ENCODE measurements around the gene LGALSL.

Gene LGALSL

GRCh38 chr2:64457524-64457923 is 3.6 kb downstream of the LGALSL start:
- no peak overlapping the region for H3K9ac ChIP-seq
- H3K9me3 ChIP-seq: no peaks in the 10 kb centered on the region
- peaks cover 21% of the 10 kb centered on the region for H3K4me1 ChIP-seq
- no peaks in the 10 kb centered on the region for H4K20me1 ChIP-seq
- no peak for TF ChIP-seq Cebpa-rat (IDR thresholded peaks at IDR 0.05)
- H3K27me3 ChIP-seq: peaks cover 19% of the 10 kb centered on the region
- no peaks in the 10 kb centered on the region for H3K36me3 ChIP-seq
- no peak overlapping the region for H3K4me2 ChIP-seq
- no peak overlapping the region for H3K4me3 ChIP-seq
- no peak overlapping the region for H3K27ac ChIP-seq

GRCh38 chr2:64459575-64459974 is 5.6 kb downstream of the LGALSL start:
- peaks cover 6% of the 10 kb centered on the region for H3K27me3 ChIP-seq
- H3K9ac ChIP-seq: no peak overlapping the region
- no peak for TF ChIP-seq Cebpa-rat (IDR thresholded peaks at IDR 0.05)
- no peaks in the 10 kb centered on the region for H4K20me1 ChIP-seq
- no peak overlapping the region for H3K4me3 ChIP-seq
- H3K4me2 ChIP-seq: no peak overlapping the region
- no peaks in the 10 kb centered on the region for H3K9me3 ChIP-seq
- no peaks in the 10 kb centered on the region for H3K36me3 ChIP-seq
- H3K27ac ChIP-seq: no peak overlapping the region
- H3K4me1 ChIP-seq: peaks cover 8% of the 10 kb centered on the region; the same call in 1 of the 2 replicates

GRCh38 chr2:64460330-64460729 is 6.4 kb downstream of the LGALSL start:
- no peaks in the 10 kb centered on the region for H3K27me3 ChIP-seq
- no peaks in the 10 kb centered on the region for H3K36me3 ChIP-seq
- 0 out of 2 replicates have a peak, but pooled peaks cover under 1% of the 10 kb centered on the region for H3K4me1 ChIP-seq
- no peaks in the 10 kb centered on the region for H4K20me1 ChIP-seq
- no peak overlapping the region for H3K4me2 ChIP-seq
- H3K9me3 ChIP-seq: no peaks in the 10 kb centered on the region
- no peak overlapping the region for H3K4me3 ChIP-seq
- no peak overlapping the region for H3K9ac ChIP-seq
- H3K27ac ChIP-seq: no peak overlapping the region
- TF ChIP-seq Cebpa-rat (IDR thresholded peaks at IDR 0.05): no peak

- no peak overlapping the region for H3K27ac ChIP-seq
- H3K4me2 ChIP-seq: no peak overlapping the region
- no peaks in the 10 kb centered on the region for H4K20me1 ChIP-seq
- H3K4me1 ChIP-seq: no peaks in the 10 kb centered on the region
- H3K4me3 ChIP-seq: no peak overlapping the region
- no peak overlapping the region for H3K9ac ChIP-seq
- no peaks in the 10 kb centered on the region for H3K36me3 ChIP-seq
- H3K9me3 ChIP-seq: no peaks in the 10 kb centered on the region
- TF ChIP-seq Cebpa-rat (IDR thresholded peaks at IDR 0.05): no peak
- H3K27me3 ChIP-seq: no peaks in the 10 kb centered on the region
Observed at GRCh38 chr2:64461271-64462058, 7.5 kb downstream of the LGALSL start.

- Histone ChIP-seq H3K4me2 (no peak overlapping the region), H3K9me3 (no peaks in the 10 kb centered on the region), H3K36me3 (no peaks in the 10 kb centered on the region), H3K27ac (no peak overlapping the region), H3K4me3 (no peak overlapping the region), H4K20me1 (no peaks in the 10 kb centered on the region), H3K4me1 (no peaks in the 10 kb centered on the region), H3K27me3 (no peaks in the 10 kb centered on the region), H3K9ac (no peak overlapping the region)
- no peak for TF ChIP-seq Cebpa-rat (IDR thresholded peaks at IDR 0.05)
Observed at GRCh38 chr2:64462171-64462570, 8.2 kb downstream of the LGALSL start.

- Histone ChIP-seq H3K4me1 (no peaks in the 10 kb centered on the region), H3K4me2 (no peak overlapping the region), H3K27me3 (no peaks in the 10 kb centered on the region), H4K20me1 (no peaks in the 10 kb centered on the region), H3K27ac (no peak overlapping the region), H3K9me3 (no peaks in the 10 kb centered on the region), H3K9ac (no peak overlapping the region), H3K4me3 (no peak overlapping the region), H3K36me3 (no peaks in the 10 kb centered on the region)
- no peak for TF ChIP-seq Cebpa-rat (IDR thresholded peaks at IDR 0.05)
Observed at GRCh38 chr2:64462940-64463700, 9.2 kb downstream of the LGALSL start.

- no peaks in the 10 kb centered on the region for H3K4me1 ChIP-seq
- H3K27me3 ChIP-seq: no peaks in the 10 kb centered on the region
- H3K27ac ChIP-seq: no peak overlapping the region
- H3K4me3 ChIP-seq: no peak overlapping the region
- no peaks in the 10 kb centered on the region for H3K36me3 ChIP-seq
- no peaks in the 10 kb centered on the region for H4K20me1 ChIP-seq
- no peaks in the 10 kb centered on the region for H3K9me3 ChIP-seq
- no peak overlapping the region for H3K4me2 ChIP-seq
- no peak overlapping the region for H3K9ac ChIP-seq
- TF ChIP-seq Cebpa-rat (IDR thresholded peaks at IDR 0.05): no peak
Observed at GRCh38 chr2:64463781-64464180, 9.8 kb downstream of the LGALSL start.

- no peak overlapping the region for H3K4me3 ChIP-seq
- no peak overlapping the region for H3K4me2 ChIP-seq
- no peaks in the 10 kb centered on the region for H3K36me3 ChIP-seq
- no peaks in the 10 kb centered on the region for H3K27me3 ChIP-seq
- no peaks in the 10 kb centered on the region for H3K9me3 ChIP-seq
- no peak overlapping the region for H3K27ac ChIP-seq
- no peak overlapping the region for H3K9ac ChIP-seq
- TF ChIP-seq Cebpa-rat (IDR thresholded peaks at IDR 0.05): no peak
- H4K20me1 ChIP-seq: no peaks in the 10 kb centered on the region
- H3K4me1 ChIP-seq: no peaks in the 10 kb centered on the region
Observed at GRCh38 chr2:64466478-64467085, 12.6 kb downstream of the LGALSL start.

- no peaks in the 10 kb centered on the region for H3K4me1 ChIP-seq
- H3K36me3 ChIP-seq: no peaks in the 10 kb centered on the region
- no peaks in the 10 kb centered on the region for H4K20me1 ChIP-seq
Observed at GRCh38 chr2:64467096-64467843, 13.3 kb downstream of the LGALSL start.

More at GRCh38 chr2:64467096-64467843, 13.3 kb downstream of the LGALSL start:
- no peaks in the 10 kb centered on the region for H3K27me3 ChIP-seq
- no peak overlapping the region for H3K27ac ChIP-seq
- no peak for TF ChIP-seq Cebpa-rat (IDR thresholded peaks at IDR 0.05)
- H3K9ac ChIP-seq: no peak overlapping the region
- H3K9me3 ChIP-seq: no peaks in the 10 kb centered on the region
- no peak overlapping the region for H3K4me3 ChIP-seq
- no peak overlapping the region for H3K4me2 ChIP-seq

Measured in BLaER1 (cell line).